B cell (primary cell): ENCODE measurements around the gene PTX4. TPM values are rescaled to one million over a fixed set of nuclear protein-coding genes. Genes with fewer than 3 reads are reported as not detected.

ENCODE experiments used
- ATAC-seq: fragments of 200-7000 bp; cut with Tn5 transposase; one replicate; pipeline ENCODE4 v1.10.0; 2021; ENCODE audit warnings: low read depth, mild to moderate bottlenecking, moderate number of reproducible peaks, moderate library complexity
- CTCF ChIA-PET: fragments of 350-600 bp; sonication (Branson Sonifier 250); formaldehyde crosslinking; loops from one replicate; lab custom pipeline; 2021; ENCODE audit warnings: antibody characterized with exemption, inconsistent platforms; lab: Charles Lee
- POLR2A ChIA-PET: fragments of 350-600 bp; sonication (Branson Sonifier 250); formaldehyde crosslinking; loops from one replicate; lab custom pipeline; 2021; ENCODE audit warnings: antibody characterized with exemption; lab: Charles Lee
- DNase-seq: peaks from one replicate; pipeline ENCODE4 v3.0.0; 2013
- H2AFZ ChIP-seq: 2 replicates; pipeline ENCODE4 v1.6.1; 2012; ENCODE audit warnings: mild to moderate bottlenecking, low read depth, low read length; ENCODE audit not compliant: insufficient read depth, poor library complexity, severe bottlenecking
- H3K27ac ChIP-seq, 2 donors: 1 replicate in 1 of 2; 2 replicates in 1 of 2; pipeline ENCODE4 v1.5.1; 2012 to 2013; ENCODE audit warnings: low read length in 2 of 2, mild to moderate bottlenecking in 2 of 2, moderate library complexity in 1 of 2
- H3K27me3 ChIP-seq, 4 experiments: fragments of 200-600 bp in 1 of 4; sonication (generic) in 1 of 4; replicated peaks in 1 of 4; 1 replicate in 2 of 4; 2 replicates in 2 of 4; pipeline versions ENCODE4 v1.6.1 to v1.7.0; 2013 to 2016; ENCODE audit warnings: low read length in 3 of 4, mild to moderate bottlenecking in 2 of 4, mixed read lengths in 1 of 4, moderate library complexity in 1 of 4; ENCODE audit not compliant: insufficient read depth in 4 of 4, control insufficient read depth in 3 of 4; ENCODE audit errors: control extremely low read depth in 1 of 4
- H3K36me3 ChIP-seq, 2 experiments: replicated peaks in 1 of 2; 1 replicate in 1 of 2; 2 replicates in 1 of 2; pipeline versions ENCODE4 v1.6.1 to v1.7.1; 2013; ENCODE audit warnings: low read length in 1 of 2; ENCODE audit not compliant: insufficient read depth in 2 of 2, control insufficient read depth in 1 of 2; ENCODE audit errors: control extremely low read depth in 1 of 2, extremely low read depth in 1 of 2
- H3K4me1 ChIP-seq, 2 donors: fragments of 200-600 bp in 1 of 2; sonication (generic) in 1 of 2; 1 replicate in 1 of 2; 2 replicates in 1 of 2; pipeline versions ENCODE4 v1.5.1 to v1.6.1; 2013 to 2017; ENCODE audit warnings: low read length in 2 of 2; ENCODE audit not compliant: control insufficient read depth in 2 of 2, insufficient read depth in 2 of 2
- H3K4me2 ChIP-seq: replicated peaks from 2 replicates; pipeline ENCODE3; 2012; ENCODE audit warnings: mild to moderate bottlenecking, low read depth, low read length; ENCODE audit not compliant: poor library complexity, severe bottlenecking
- H3K4me3 ChIP-seq, 5 experiments: fragments of 200-600 bp in 1 of 5; sonication (generic) in 1 of 5; 1 replicate in 3 of 5; 2 replicates in 2 of 5; pipeline versions ENCODE4 v1.5.1 to v1.7.0; 2011 to 2016; ENCODE audit warnings: low read length in 4 of 5, mild to moderate bottlenecking in 4 of 5, low read depth in 2 of 5, control low read depth in 1 of 5, moderate library complexity in 1 of 5; ENCODE audit not compliant: insufficient read depth in 1 of 5; ENCODE audit errors: control extremely low read depth in 1 of 5, extremely low read depth in 1 of 5
- H3K79me2 ChIP-seq: fragments of 200-600 bp; sonication (generic); one replicate; pipeline ENCODE4 v1.6.0; 2016; ENCODE audit warnings: low read length; ENCODE audit not compliant: control insufficient read depth, insufficient read depth
- H3K9ac ChIP-seq: fragments of 200-600 bp; sonication (generic); 2 replicates; pipeline ENCODE4 v1.6.1; 2017; ENCODE audit warnings: mild to moderate bottlenecking, low read length, moderate library complexity
- H3K9me3 ChIP-seq, 3 donors: one replicate each; pipeline versions ENCODE4 v1.6.1 to v1.7.1; 2013; ENCODE audit warnings: low read length in 2 of 3; ENCODE audit not compliant: control insufficient read depth in 2 of 3, insufficient read depth in 1 of 3; ENCODE audit errors: control extremely low read depth in 1 of 3
- H4K20me1 ChIP-seq: 2 replicates; pipeline ENCODE4 v1.6.0; 2012; ENCODE audit warnings: mild to moderate bottlenecking, low read length; ENCODE audit not compliant: insufficient read depth, control insufficient read depth, poor library complexity, severe bottlenecking
- H3K27ac Mint-ChIP-seq: one replicate; pipeline ENCODE4 v1.8.0; 2021; ENCODE audit warnings: mixed read lengths
- H3K27me3 Mint-ChIP-seq: one replicate; pipeline ENCODE4 v1.8.0; 2021; ENCODE audit warnings: mixed read lengths
- H3K4me1 Mint-ChIP-seq: one replicate; pipeline ENCODE4 v1.8.0; 2021; ENCODE audit warnings: mixed read lengths
- H3K4me3 Mint-ChIP-seq: one replicate; pipeline ENCODE4 v1.8.0; 2021; ENCODE audit warnings: mixed read lengths
- H3K9me3 Mint-ChIP-seq: one replicate; pipeline ENCODE4 v1.8.0; 2022; ENCODE audit warnings: mixed read lengths; ENCODE audit not compliant: insufficient read depth
- EZH2 ChIP-seq: IDR thresholded peaks from 2 replicates; pipeline ENCODE4 v1.6.1; 2012; ENCODE audit warnings: borderline replicate concordance, low read depth, mild to moderate bottlenecking, moderate library complexity, low read length; ENCODE audit not compliant: insufficient read depth, poor library complexity, severe bottlenecking
- WGBS: methylation state at CpG from one replicate; pipeline ENCODE4 v1.1.5; 2013; ENCODE audit warnings: missing lambda C conversion rate; ENCODE audit not compliant: insufficient coverage; 5-methylcytosine and 5-hydroxymethylcytosine counted together
- intact Hi-C: fragments of 100-400 bp; cut with micrococcal nuclease; formaldehyde crosslinking; loops from one replicate; pipeline ENCODE4 v1.10.0; 2022
- polyA plus RNA-seq: library from polyadenylated mRNA; depleted of rRNA; stranded (reverse); fragments of >200 nt; gene quantifications from 2 replicates; pipeline ENCODE4 v1.2.3, GENCODE V29; 2012
- total RNA-seq, 2 donors: library from RNA; stranded (reverse); fragments of 120-200 nt in 1 of 2; gene quantifications; 1 replicate in 1 of 2; 2 replicates in 1 of 2; pipeline versions ENCODE4 v1.2.3 to v1.2.4, GENCODE V29; 2013 to 2022
- TF ChIP-seq, protein P1 (sequence below): fragments of 200-600 bp; IDR thresholded peaks from one replicate; pipeline ENCODE4 v1.8.0; 2022; ENCODE audit warnings: antibody characterized with exemption, mild to moderate bottlenecking

The PTX4 gene
- total and polyA plus RNA-seq, 2 donors (not counting 1 experiment from before 2014, with no cell fraction given) = 0.33 TPM; not detected in 1

DNA sequence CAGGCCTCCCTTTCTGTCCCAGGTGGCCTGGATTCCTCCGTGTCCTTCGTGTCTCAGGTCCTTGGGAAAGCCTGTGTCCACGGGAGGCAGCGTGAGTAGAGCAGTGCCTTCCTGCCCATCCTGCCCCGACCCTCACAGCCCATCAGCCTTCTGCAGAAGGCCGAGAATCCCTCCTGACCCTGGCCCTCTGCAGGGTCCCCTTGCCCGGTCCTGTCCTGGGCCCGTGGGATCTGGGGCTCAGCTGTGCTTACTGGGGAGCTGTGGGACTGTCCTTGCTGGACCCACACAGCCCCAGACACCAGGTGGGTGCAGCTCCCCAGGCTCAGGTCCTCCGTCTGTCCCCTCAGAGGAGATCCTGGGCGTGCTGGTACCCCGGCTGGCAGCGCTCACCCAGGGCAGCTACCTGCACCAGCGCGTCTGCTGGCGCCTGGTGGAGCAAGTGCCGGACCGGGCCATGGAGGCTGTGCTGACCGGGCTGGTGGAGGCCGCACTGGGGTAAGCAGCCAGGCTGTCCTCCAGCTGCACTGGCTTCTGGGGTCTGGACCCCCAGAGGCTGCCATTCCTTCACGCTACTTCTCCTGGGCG is 8.4 kb upstream of the PTX4 start:
- peaks cover 17% of the 10 kb centered on the region for H3K4me1 Mint-ChIP-seq

DNA sequence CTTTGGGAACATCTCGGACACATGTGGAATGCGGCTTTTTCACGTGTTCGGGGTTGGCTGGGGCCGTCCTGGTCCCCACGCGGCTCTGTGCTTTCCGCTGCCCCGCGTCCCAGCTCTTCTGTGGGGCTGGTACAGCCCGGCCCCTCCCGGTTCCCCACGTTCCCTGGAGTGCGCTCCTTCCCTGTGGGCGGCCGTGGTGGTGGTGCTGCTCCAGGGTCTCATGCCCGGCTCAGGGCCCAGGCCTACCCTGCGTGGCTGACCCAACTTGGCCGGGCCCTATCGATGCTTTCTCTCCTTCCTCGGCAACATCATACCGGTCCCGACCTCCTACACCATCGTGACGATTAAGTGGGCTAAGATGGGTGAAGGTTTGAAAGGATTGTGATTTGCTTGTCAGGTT is 7.7 kb upstream of the PTX4 start:
- TF ChIP-seq, protein P1, sequence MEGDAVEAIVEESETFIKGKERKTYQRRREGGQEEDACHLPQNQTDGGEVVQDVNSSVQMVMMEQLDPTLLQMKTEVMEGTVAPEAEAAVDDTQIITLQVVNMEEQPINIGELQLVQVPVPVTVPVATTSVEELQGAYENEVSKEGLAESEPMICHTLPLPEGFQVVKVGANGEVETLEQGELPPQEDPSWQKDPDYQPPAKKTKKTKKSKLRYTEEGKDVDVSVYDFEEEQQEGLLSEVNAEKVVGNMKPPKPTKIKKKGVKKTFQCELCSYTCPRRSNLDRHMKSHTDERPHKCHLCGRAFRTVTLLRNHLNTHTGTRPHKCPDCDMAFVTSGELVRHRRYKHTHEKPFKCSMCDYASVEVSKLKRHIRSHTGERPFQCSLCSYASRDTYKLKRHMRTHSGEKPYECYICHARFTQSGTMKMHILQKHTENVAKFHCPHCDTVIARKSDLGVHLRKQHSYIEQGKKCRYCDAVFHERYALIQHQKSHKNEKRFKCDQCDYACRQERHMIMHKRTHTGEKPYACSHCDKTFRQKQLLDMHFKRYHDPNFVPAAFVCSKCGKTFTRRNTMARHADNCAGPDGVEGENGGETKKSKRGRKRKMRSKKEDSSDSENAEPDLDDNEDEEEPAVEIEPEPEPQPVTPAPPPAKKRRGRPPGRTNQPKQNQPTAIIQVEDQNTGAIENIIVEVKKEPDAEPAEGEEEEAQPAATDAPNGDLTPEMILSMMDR = no peak
- TF ChIP-seq EZH2 = no peak
- peaks cover 0 to 53% of the 10 kb centered on the region in 2 experiments for H3K36me3 ChIP-seq
- intact Hi-C loops = no loop called here
- H3K4me3 ChIP-seq = no peak overlapping the region
- 93% methylated on average over 19 of the region's 25 CpGs for WGBS
- peaks cover 50% of the 10 kb centered on the region for H4K20me1 ChIP-seq
- POLR2A ChIA-PET = no interaction called here
- no peaks in the 10 kb centered on the region for H3K27me3 ChIP-seq
- H3K4me3 Mint-ChIP-seq = peak overlapping the region; percentile 32
- no peak overlapping the region for H2AFZ ChIP-seq
- no peak for DNase-seq
- H3K27me3 Mint-ChIP-seq = no peaks in the 10 kb centered on the region
- CTCF ChIA-PET = no interaction called here
- H3K4me2 ChIP-seq = no peak overlapping the region
- peaks cover 17 to 25% of the 10 kb centered on the region in 2 donors for H3K4me1 ChIP-seq
- no peak overlapping the region for H3K9ac ChIP-seq
- H3K27ac Mint-ChIP-seq = no peak overlapping the region
- H3K79me2 ChIP-seq = peaks cover 60% of the 10 kb centered on the region
- no peaks in the 10 kb centered on the region for H3K9me3 ChIP-seq
- H3K4me1 Mint-ChIP-seq = peaks cover 17% of the 10 kb centered on the region
- ATAC-seq = no peak
- H3K27ac ChIP-seq = no peak overlapping the region
- H3K9me3 Mint-ChIP-seq = no peaks in the 10 kb centered on the region

More for the DNA sequence above, 8.4 kb upstream of the PTX4 start:
- Histone ChIP-seq H3K9ac (no peak overlapping the region), H3K79me2 (peaks cover 59% of the 10 kb centered on the region), H3K9me3 (no peaks in the 10 kb centered on the region), H3K4me2 (no peak overlapping the region), H3K27ac (no peak overlapping the region), H3K4me3 (no peak overlapping the region), H4K20me1 (peaks cover 50% of the 10 kb centered on the region), H3K4me1 (peaks cover 17 to 24% of the 10 kb centered on the region in 2 donors), H2AFZ (no peak overlapping the region), H3K36me3 (peaks cover 0 to 60% of the 10 kb centered on the region in 2 experiments), H3K27me3 (no peaks in the 10 kb centered on the region)
- intact Hi-C loops = no loop called here
- ChIA-PET CTCF (interaction anchor here (0.8 kb wide), 1 partner anchor 38 kb away, joined by 3 read pairs; no protein-coding TSS in a partner anchor), POLR2A (no interaction called here)
- H3K27ac Mint-ChIP-seq = no peak overlapping the region
- no peaks in the 10 kb centered on the region for H3K9me3 Mint-ChIP-seq
- 98% methylated on average over 21 of the region's 21 CpGs for WGBS
- ATAC-seq = no peak
- TF ChIP-seq, protein P1 = no peak
- no peak for TF ChIP-seq EZH2
- peak overlapping the region; percentile 32 for H3K4me3 Mint-ChIP-seq
- no peaks in the 10 kb centered on the region for H3K27me3 Mint-ChIP-seq
- no peak for DNase-seq
